Fibroblast of the aortic adventitia (primary cell): Measurements from ENCODE around the gene SPATA2L. TPM values are rescaled to one million over a fixed set of nuclear protein-coding genes. Genes with fewer than 3 reads are reported as not detected.

Source experiments
- DNase-seq: peaks from one replicate; pipeline ENCODE4 v3.0.0-alpha.2; 2010; ENCODE audit warnings: low read depth
- H3K4me3 ChIP-seq: 2 replicates; pipeline ENCODE4 v1.5.1; 2011; ENCODE audit warnings: low read depth, mild to moderate bottlenecking, control low read depth, low read length, moderate library complexity
- total RNA-seq: library from RNA; depleted of rRNA; stranded (reverse); fragments of >200 nt; gene quantifications from 2 replicates; pipeline ENCODE4 v1.2.3, GENCODE V29; 2012; ENCODE audit warnings: low replicate concordance
- TF ChIP-seq, protein P1 (sequence below): IDR thresholded peaks from 2 replicates; pipeline ENCODE4 v1.5.1; 2011; ENCODE audit warnings: mild to moderate bottlenecking, low read length, control low read depth, inconsistent platforms; ENCODE audit not compliant: insufficient read depth

The SPATA2L gene
- 10.1 and 22.7 TPM in 2 replicates for total RNA-seq

DNA sequence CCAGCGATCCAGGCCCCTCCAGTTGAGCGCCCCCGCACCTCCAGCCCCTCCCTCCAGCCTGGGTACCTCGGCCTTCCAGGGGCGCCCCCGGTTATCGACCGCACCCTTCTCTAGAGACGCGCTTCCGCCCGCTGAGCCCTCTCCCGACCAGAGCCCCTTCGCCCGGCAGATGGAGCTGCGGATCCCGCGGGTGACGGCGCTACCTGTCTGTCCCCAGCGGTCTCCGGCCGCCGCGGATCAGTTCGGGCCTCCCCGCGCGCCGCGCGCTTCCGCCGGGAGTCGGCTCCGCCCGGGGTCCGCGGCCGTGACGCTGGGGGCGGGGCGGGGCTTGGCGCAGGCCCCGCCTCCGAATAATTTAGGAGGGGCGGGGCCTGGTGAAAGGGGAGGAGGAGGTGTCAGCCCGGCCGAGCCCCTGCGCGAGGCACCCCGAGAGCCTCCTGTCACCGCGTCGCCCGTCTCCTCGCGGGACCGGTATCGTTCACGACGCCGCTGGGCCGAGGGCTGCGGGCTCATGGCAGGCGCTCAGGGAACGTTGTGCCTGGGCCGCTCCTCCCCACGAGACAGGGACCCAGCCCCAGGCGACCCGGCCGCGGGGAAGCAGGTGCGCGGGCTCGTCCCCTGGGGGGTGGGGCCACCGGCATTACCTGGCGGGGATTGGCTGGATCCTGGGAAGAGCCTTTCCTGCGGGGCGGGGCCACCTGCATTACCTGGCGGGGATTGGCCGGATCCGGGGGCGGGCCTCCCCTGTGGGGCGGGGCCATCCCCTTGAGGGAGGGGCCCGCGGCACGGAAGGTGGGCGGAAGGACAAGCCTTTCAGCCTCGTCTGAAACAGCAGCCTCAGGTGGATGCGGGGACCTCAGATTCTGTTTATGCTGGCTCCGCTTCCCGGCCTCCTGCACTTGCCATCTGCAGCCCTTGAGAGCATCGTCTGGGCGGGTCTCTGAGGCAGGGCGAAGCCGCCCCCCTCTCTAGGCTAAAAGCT lies at the start of gene SPATA2L:
SPATA2L (minus strand) TSS at position 281 of the 982 bp plus-strand sequence. CDS start 473 bp downstream, outside the sequence.
- TF ChIP-seq, protein P1, sequence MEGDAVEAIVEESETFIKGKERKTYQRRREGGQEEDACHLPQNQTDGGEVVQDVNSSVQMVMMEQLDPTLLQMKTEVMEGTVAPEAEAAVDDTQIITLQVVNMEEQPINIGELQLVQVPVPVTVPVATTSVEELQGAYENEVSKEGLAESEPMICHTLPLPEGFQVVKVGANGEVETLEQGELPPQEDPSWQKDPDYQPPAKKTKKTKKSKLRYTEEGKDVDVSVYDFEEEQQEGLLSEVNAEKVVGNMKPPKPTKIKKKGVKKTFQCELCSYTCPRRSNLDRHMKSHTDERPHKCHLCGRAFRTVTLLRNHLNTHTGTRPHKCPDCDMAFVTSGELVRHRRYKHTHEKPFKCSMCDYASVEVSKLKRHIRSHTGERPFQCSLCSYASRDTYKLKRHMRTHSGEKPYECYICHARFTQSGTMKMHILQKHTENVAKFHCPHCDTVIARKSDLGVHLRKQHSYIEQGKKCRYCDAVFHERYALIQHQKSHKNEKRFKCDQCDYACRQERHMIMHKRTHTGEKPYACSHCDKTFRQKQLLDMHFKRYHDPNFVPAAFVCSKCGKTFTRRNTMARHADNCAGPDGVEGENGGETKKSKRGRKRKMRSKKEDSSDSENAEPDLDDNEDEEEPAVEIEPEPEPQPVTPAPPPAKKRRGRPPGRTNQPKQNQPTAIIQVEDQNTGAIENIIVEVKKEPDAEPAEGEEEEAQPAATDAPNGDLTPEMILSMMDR: peak; percentile 24
- H3K4me3 ChIP-seq: peak within 1 kb of the TSS; percentile 80
- DNase-seq: peak; percentile 59

DNA sequence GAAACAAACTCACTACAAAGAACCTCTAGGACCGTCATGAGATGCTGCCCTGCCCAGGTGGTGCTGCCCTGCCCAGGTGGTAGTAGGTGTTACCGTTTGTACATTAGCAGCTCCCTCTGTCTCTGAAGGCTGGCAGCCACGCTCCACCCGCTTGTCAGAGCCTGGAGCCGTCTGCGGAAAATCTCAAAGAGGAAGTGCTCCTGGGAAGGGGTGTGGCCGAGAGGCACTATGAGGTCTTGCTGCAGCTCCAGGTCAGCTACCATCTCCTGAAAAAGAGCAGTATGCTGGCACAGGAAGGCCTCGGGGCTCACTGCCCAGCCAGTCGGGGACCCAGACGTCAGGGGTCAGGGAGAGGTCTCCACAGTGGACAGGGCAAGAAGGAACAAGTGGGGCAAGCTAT lies 48.1 kb upstream of the SPATA2L start:
- H3K4me3 ChIP-seq: no peak overlapping the region
- no peak for DNase-seq
- TF ChIP-seq, protein P1: no peak

DNA sequence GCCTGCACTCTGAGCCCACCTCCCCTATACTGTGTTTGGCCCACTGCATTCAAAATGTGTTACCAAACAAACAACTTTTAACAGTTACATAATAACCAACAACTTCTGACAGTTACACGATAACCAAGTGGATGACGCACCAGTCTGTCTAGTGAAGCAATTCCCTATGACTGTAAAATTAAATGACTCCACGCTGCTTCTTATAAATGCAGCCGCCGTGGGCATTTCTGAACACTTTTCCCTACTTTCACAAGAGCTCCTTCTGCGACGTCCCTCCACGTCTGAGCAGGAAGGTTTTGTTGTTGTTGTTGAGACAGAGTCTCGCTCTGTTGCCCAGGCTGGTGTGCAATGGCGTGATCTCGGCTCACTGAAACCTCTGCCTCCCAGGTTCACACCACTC lies 47.4 kb upstream of the SPATA2L start:
- no peak overlapping the region for H3K4me3 ChIP-seq
- DNase-seq: no peak
- TF ChIP-seq, protein P1: no peak

GRCh38 chr16:89748076-89748475 lies 46.6 kb upstream of the SPATA2L start:
- H3K4me3 ChIP-seq: no peak overlapping the region
- no peak for DNase-seq
- TF ChIP-seq, protein P1: no peak

GRCh38 chr16:89746043-89746442 lies 44.5 kb upstream of the SPATA2L start:
- TF ChIP-seq, protein P1: no peak

DNA sequence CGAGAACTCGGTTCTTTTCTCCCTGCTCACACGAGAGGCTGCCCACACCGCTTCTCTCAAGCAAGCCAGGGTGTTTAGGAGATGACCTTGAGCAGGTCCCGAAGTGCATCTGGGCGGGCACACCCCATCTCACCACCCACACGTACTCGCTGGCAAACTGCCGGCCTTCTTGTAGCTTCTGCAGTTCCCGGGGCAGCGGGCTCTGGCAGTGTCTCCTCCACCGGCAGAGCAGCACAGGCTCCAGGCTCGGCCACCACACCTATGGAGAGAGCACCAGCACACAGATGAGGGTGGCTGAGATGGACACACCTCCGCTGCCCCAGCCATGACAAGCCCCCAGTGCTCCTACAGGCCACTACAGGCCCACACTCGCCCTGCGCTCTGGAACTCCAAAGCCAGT lies 43.3 kb upstream of the SPATA2L start:
- H3K4me3 ChIP-seq: no peak overlapping the region
- DNase-seq: no peak
- TF ChIP-seq, protein P1: no peak

More at GRCh38 chr16:89746043-89746442, 44.5 kb upstream of the SPATA2L start:
- H3K4me3 ChIP-seq: no peak overlapping the region
- DNase-seq: no peak
